ENCODE data around the gene CDH22.

Gene CDH22

GRCh38 chr20:46341074-46342009, 33.0 kb upstream of the CDH22 start:
- Histone ChIP-seq H3K9ac (no peak overlapping the region), H3K27ac (no peak overlapping the region), H3K36me3 (peaks cover 0 to 6% (median 0%) of the 10 kb centered on the region in 11 experiments; a peak in 7 of 22 replicates), H4K20me1 (peaks cover 0 to 15% (median 0%) of the 10 kb centered on the region in 11 experiments; a peak in 6 of 22 replicates), H3K4me1 (peaks cover 18 to 29% (median 23%) of the 10 kb centered on the region in 10 experiments), H3K27me3 (peaks cover 19 to 35% (median 29%) of the 10 kb centered on the region in 11 experiments), H3K9me3 (replicated peaks in 1 of 11) (no peaks in the 10 kb centered on the region), H3K4me2 (no peak overlapping the region), H3K4me3 (no peak overlapping the region)
- no peak for TF ChIP-seq Cebpa-rat (IDR thresholded peaks at IDR 0.05)

GRCh38 chr20:46339037-46339436, 30.7 kb upstream of the CDH22 start:
- no peak overlapping the region for H3K4me3 ChIP-seq
- no peak for TF ChIP-seq Cebpa-rat (IDR thresholded peaks at IDR 0.05)
- H3K4me2 ChIP-seq: no peak overlapping the region
- H3K9me3 ChIP-seq (replicated peaks in 1 of 11): no peaks in the 10 kb centered on the region
- H4K20me1 ChIP-seq: peaks cover 0 to 5% (median 0%) of the 10 kb centered on the region in 11 experiments; a peak in 5 of 22 replicates
- no peak overlapping the region for H3K27ac ChIP-seq
- H3K36me3 ChIP-seq: no peaks in the 10 kb centered on the region
- no peak overlapping the region for H3K9ac ChIP-seq
- H3K27me3 ChIP-seq: peaks cover 19 to 30% (median 23%) of the 10 kb centered on the region in 11 experiments
- peaks cover 21 to 35% (median 28%) of the 10 kb centered on the region in 10 experiments for H3K4me1 ChIP-seq

GRCh38 chr20:46336735-46337134, 28.4 kb upstream of the CDH22 start:
- Histone ChIP-seq H3K4me1 (peaks cover 29 to 40% (median 39%) of the 10 kb centered on the region in 10 experiments), H3K9ac (no peak overlapping the region)

GRCh38 chr20:46334303-46334904, 26.1 kb upstream of the CDH22 start:
- H4K20me1 ChIP-seq: peaks cover 0 to 7% (median 0%) of the 10 kb centered on the region in 11 experiments; a peak in 3 of 22 replicates
- no peak overlapping the region for H3K4me3 ChIP-seq
- H3K36me3 ChIP-seq: no peaks in the 10 kb centered on the region
- H3K9ac ChIP-seq: peak overlapping the region in 7 of 11 experiments; percentile 37 to 63 (median 49); a peak in 12 of 22 replicates
- no peaks in the 10 kb centered on the region for H3K9me3 ChIP-seq (replicated peaks in 1 of 11)
- H3K27ac ChIP-seq: peak overlapping the region in 8 of 11 experiments; percentile 21 to 73 (median 64); a peak in 16 of 22 replicates
- peak overlapping the region; percentile 50 to 85 (median 78) for H3K4me2 ChIP-seq
- peaks cover 36 to 63% (median 62%) of the 10 kb centered on the region in 10 experiments for H3K4me1 ChIP-seq
- no peaks in the 10 kb centered on the region for H3K27me3 ChIP-seq
- peak in 1 of 11 experiments; percentile 42; a peak in 1 of 22 replicates for TF ChIP-seq Cebpa-rat (IDR thresholded peaks at IDR 0.05)

More at GRCh38 chr20:46336735-46337134, 28.4 kb upstream of the CDH22 start:
- Histone ChIP-seq H3K4me3 (no peak overlapping the region), H3K4me2 (no peak overlapping the region), H4K20me1 (peaks cover 0 to 5% (median 0%) of the 10 kb centered on the region in 11 experiments; a peak in 3 of 22 replicates), H3K9me3 (replicated peaks in 1 of 11) (no peaks in the 10 kb centered on the region), H3K36me3 (no peaks in the 10 kb centered on the region), H3K27ac (no peak overlapping the region), H3K27me3 (peaks cover 0 to 7% (median under 1%) of the 10 kb centered on the region in 11 experiments; a peak in 5 of 22 replicates)
- TF ChIP-seq Cebpa-rat (IDR thresholded peaks at IDR 0.05): no peak

- Histone ChIP-seq H3K36me3 (no peaks in the 10 kb centered on the region), H3K9me3 (replicated peaks in 1 of 11) (no peaks in the 10 kb centered on the region), H3K27me3 (no peaks in the 10 kb centered on the region), H3K27ac (peak overlapping the region in 7 of 11 experiments; percentile 21 to 73 (median 66); a peak in 11 of 22 replicates), H3K4me3 (no peak overlapping the region), H3K4me1 (peaks cover 35 to 73% (median 70%) of the 10 kb centered on the region in 10 experiments), H3K9ac (peak overlapping the region in 7 of 11 experiments; percentile 37 to 63 (median 49); a peak in 10 of 22 replicates), H4K20me1 (peaks cover 0 to 10% (median 0%) of the 10 kb centered on the region in 11 experiments; a peak in 3 of 22 replicates), H3K4me2 (peak overlapping the region; percentile 17 to 85 (median 78); a peak in 21 of 22 replicates)
- no peak for TF ChIP-seq Cebpa-rat (IDR thresholded peaks at IDR 0.05)
Observed at GRCh38 chr20:46333161-46333991, 25.1 kb upstream of the CDH22 start.

GRCh38 chr20:46332373-46333160, 24.3 kb upstream of the CDH22 start:
- peak overlapping the region in 4 of 11 experiments; percentile 66 to 73 (median 66); a peak in 7 of 22 replicates for H3K27ac ChIP-seq
- no peaks in the 10 kb centered on the region for H3K36me3 ChIP-seq
- H3K4me3 ChIP-seq: no peak overlapping the region
- no peaks in the 10 kb centered on the region for H3K27me3 ChIP-seq
- H3K4me1 ChIP-seq: peaks cover 35 to 80% (median 70%) of the 10 kb centered on the region in 10 experiments
- no peaks in the 10 kb centered on the region for H3K9me3 ChIP-seq (replicated peaks in 1 of 11)
- H3K4me2 ChIP-seq: peak overlapping the region in 10 of 11 experiments; percentile 36 to 85 (median 78); a peak in 20 of 22 replicates
- peak overlapping the region in 5 of 11 experiments; percentile 5 to 63 (median 32); a peak in 3 of 22 replicates for H3K9ac ChIP-seq
- H4K20me1 ChIP-seq: peaks cover 0 to 10% (median 0%) of the 10 kb centered on the region in 11 experiments; a peak in 4 of 22 replicates
- no peak for TF ChIP-seq Cebpa-rat (IDR thresholded peaks at IDR 0.05)

- Histone ChIP-seq H3K4me1 (peaks cover 35 to 83% (median 70%) of the 10 kb centered on the region in 10 experiments), H3K9me3 (replicated peaks in 1 of 11) (no peaks in the 10 kb centered on the region), H3K4me2 (peak overlapping the region in 10 of 11 experiments; percentile 23 to 85 (median 78); a peak in 15 of 22 replicates), H3K4me3 (no peak overlapping the region), H3K27me3 (no peaks in the 10 kb centered on the region), H4K20me1 (peaks cover 0 to 10% (median 0%) of the 10 kb centered on the region in 11 experiments; a peak in 5 of 22 replicates), H3K27ac (peak overlapping the region in 4 of 11 experiments; percentile 47 to 73 (median 62); a peak in 6 of 22 replicates), H3K36me3 (no peaks in the 10 kb centered on the region), H3K9ac (peak overlapping the region in 4 of 11 experiments; percentile 3 to 32 (median 10); a peak in 3 of 22 replicates)
- no peak for TF ChIP-seq Cebpa-rat (IDR thresholded peaks at IDR 0.05)
Observed at GRCh38 chr20:46331611-46332361, 23.5 kb upstream of the CDH22 start.

All from BLaER1 treated with 17β-estradiol and CSF1 and Interleukin-3, amounts not matched to agents 10 nM and 100 nM (cell line).